Gastrocnemius medialis (tissue), 4 donors: Measurements from ENCODE around the gene OGA.

Source experiments
- CTCF ChIP-seq, 5 experiments: fragments of 450-650 bp in 3 of 5; fragments of 200-600 bp in 2 of 5; sonication (generic) in 2 of 5; IDR thresholded peaks in 4 of 5; conservative IDR thresholded peaks in 1 of 5; 1 replicate in 4 of 5; 2 replicates in 1 of 5; pipeline ENCODE4 v1.5.1; 2016 to 2019; ENCODE audit warnings: antibody characterized with exemption in 5 of 5, mild to moderate bottlenecking in 3 of 5, moderate library complexity in 3 of 5
- POLR2A ChIP-seq, 2 donors: fragments of 450-650 bp; IDR thresholded peaks; one replicate each; pipeline ENCODE4 v1.6.1; 2017; ENCODE audit warnings: antibody characterized with exemption in 2 of 2, mild to moderate bottlenecking in 2 of 2, moderate library complexity in 2 of 2

- no peak for TF ChIP-seq CTCF (IDR thresholded peaks at IDR 0.05 in 4 of 5, conservative IDR thresholded peaks at IDR 0.05 in 1 of 5)
- TF ChIP-seq POLR2A (IDR thresholded peaks at IDR 0.05) = no peak
Measured at GRCh38 chr10:101778151-101778780, 40.0 kb downstream of the OGA start.
